GM23338 (cell line): Measurements from ENCODE around the gene OR52K1. TPM values are rescaled to one million over a fixed set of nuclear protein-coding genes. Genes with fewer than 3 reads are reported as not detected.

Experiments used
- ATAC-seq: fragments of 200-7000 bp; cut with Tn5 transposase; 3 replicates; pipeline ENCODE4 v1.9.1; 2020
- DNase-seq: peaks from one replicate; pipeline ENCODE4 v3.0.0-alpha.2; 2015; ENCODE audit warnings: low spot score
- H2AFZ ChIP-seq: fragments of 200-600 bp; sonication (generic); 2 replicates; pipeline ENCODE4 v1.8.0; 2016; ENCODE audit warnings: antibody characterized with exemption, mild to moderate bottlenecking, moderate library complexity
- H3F3A ChIP-seq: fragments of 200-600 bp; sonication (generic); replicated peaks from 2 replicates; pipeline ENCODE4 v1.8.0; 2017; ENCODE audit warnings: antibody characterized with exemption, mixed run types, low read depth
- H3K27ac ChIP-seq: fragments of 200-600 bp; sonication (generic); 2 replicates; pipeline ENCODE4 v1.6.1; 2016; ENCODE audit warnings: low read depth
- H3K27me3 ChIP-seq: fragments of 200-600 bp; sonication (generic); 2 replicates; pipeline ENCODE4 v1.8.0; 2016; ENCODE audit warnings: mild to moderate bottlenecking, mixed run types, moderate library complexity; ENCODE audit not compliant: insufficient read depth
- H3K36me3 ChIP-seq: fragments of 200-600 bp; sonication (generic); 2 replicates; pipeline ENCODE4 v1.8.0; 2016; ENCODE audit warnings: mild to moderate bottlenecking; ENCODE audit not compliant: insufficient read depth
- H3K4me1 ChIP-seq: fragments of 200-600 bp; sonication (generic); 2 replicates; pipeline ENCODE4 v1.8.0; 2016; ENCODE audit warnings: mild to moderate bottlenecking, moderate library complexity; ENCODE audit not compliant: insufficient read depth
- H3K4me2 ChIP-seq: fragments of 200-600 bp; sonication (generic); 2 replicates; pipeline ENCODE4 v1.7.1; 2017; ENCODE audit warnings: mixed run types
- H3K4me3 ChIP-seq: fragments of 200-600 bp; sonication (generic); 2 replicates; pipeline ENCODE4 v1.6.1; 2016; ENCODE audit warnings: mixed run types
- H3K79me2 ChIP-seq: fragments of 200-600 bp; sonication (generic); replicated peaks from 2 replicates; pipeline ENCODE4 v1.8.0; 2017; ENCODE audit warnings: mild to moderate bottlenecking; ENCODE audit not compliant: insufficient read depth
- H3K9me2 ChIP-seq: fragments of 200-600 bp; sonication (generic); 2 replicates; pipeline ENCODE4 v1.8.0; 2017; ENCODE audit not compliant: insufficient read depth
- H4K20me1 ChIP-seq: fragments of 200-600 bp; sonication (generic); replicated peaks from 2 replicates; pipeline ENCODE4 v1.8.0; 2017; ENCODE audit warnings: mild to moderate bottlenecking; ENCODE audit not compliant: insufficient read depth
- H3K27ac Mint-ChIP-seq: 2 replicates; pipeline ENCODE4 v1.8.0; 2020; ENCODE audit warnings: inconsistent platforms, mild to moderate bottlenecking, moderate library complexity, mixed read lengths
- H3K27me3 Mint-ChIP-seq: 3 replicates; pipeline ENCODE4 v1.8.0; 2022; ENCODE audit warnings: low read depth, mild to moderate bottlenecking, moderate library complexity, mixed read lengths, inconsistent platforms; ENCODE audit not compliant: insufficient read depth, poor library complexity
- H3K36me3 Mint-ChIP-seq: 3 replicates; pipeline ENCODE4 v1.8.0; 2021; ENCODE audit warnings: low read depth, mild to moderate bottlenecking, inconsistent platforms, moderate library complexity, mixed read lengths
- H3K4me1 Mint-ChIP-seq: 3 replicates; pipeline ENCODE4 v1.8.0; 2020; ENCODE audit warnings: mild to moderate bottlenecking, inconsistent platforms, mixed read lengths
- H3K4me3 Mint-ChIP-seq: 3 replicates; pipeline ENCODE4 v1.8.0; 2021; ENCODE audit warnings: moderate library complexity, mild to moderate bottlenecking, inconsistent platforms, mixed read lengths
- H3K9me3 Mint-ChIP-seq: 3 replicates; pipeline ENCODE4 v1.8.0; 2020; ENCODE audit warnings: moderate library complexity, mild to moderate bottlenecking, inconsistent platforms, mixed read lengths
- CREB1 ChIP-seq: fragments of 250-450 bp; sonication (Bioruptor Pico); IDR thresholded peaks from 2 replicates; pipeline ENCODE4 v1.5.0; 2020; ENCODE audit warnings: low read depth, mild to moderate bottlenecking, moderate library complexity
- EZH2 ChIP-seq: fragments of 200-600 bp; sonication (generic); IDR thresholded peaks from one replicate; pipeline ENCODE4 v1.8.0; 2017; ENCODE audit warnings: antibody characterized with exemption, mild to moderate bottlenecking, low read depth; ENCODE audit not compliant: unreplicated experiment
- EZH2phosphoT487 ChIP-seq: fragments of 200-600 bp; sonication (generic); IDR thresholded peaks from one replicate; pipeline ENCODE4 v1.8.1; 2018; ENCODE audit warnings: antibody characterized with exemption; ENCODE audit not compliant: unreplicated experiment
- JUNB ChIP-seq: IDR thresholded peaks from one replicate; pipeline ENCODE4 v1.6.1; 2016; ENCODE audit warnings: antibody characterized with exemption; ENCODE audit not compliant: unreplicated experiment
- NANOG ChIP-seq: IDR thresholded peaks from 2 replicates; pipeline ENCODE4 v1.6.1; 2016; ENCODE audit warnings: antibody characterized with exemption, borderline replicate concordance
- POLR2AphosphoS5 ChIP-seq: IDR thresholded peaks from 2 replicates; pipeline ENCODE4 v1.6.1; 2016; ENCODE audit warnings: antibody characterized with exemption, low read depth
- STAT1 ChIP-seq: IDR thresholded peaks from one replicate; pipeline ENCODE4 v1.6.1; 2016; ENCODE audit warnings: antibody characterized with exemption; ENCODE audit not compliant: unreplicated experiment
- ZNF114 ChIP-seq: fragments of 250-450 bp; sonication (Bioruptor Pico); IDR thresholded peaks from 2 replicates; pipeline ENCODE4 v1.5.0; 2020; ENCODE audit warnings: mild to moderate bottlenecking, moderate library complexity
- ZNF331 ChIP-seq: fragments of 250-450 bp; sonication (Bioruptor Pico); IDR thresholded peaks from 2 replicates; pipeline ENCODE4 v1.5.0; 2020; ENCODE audit warnings: low read depth, mild to moderate bottlenecking, moderate library complexity
- polyA plus RNA-seq: library from polyadenylated mRNA; unstranded; fragments of >200 nt; fragmentation: Nextera tagmentation; extraction: Ambion mirVana; gene quantifications from 2 replicates; pipeline ENCODE4 v1.2.1, GENCODE V29; 2016
- total RNA-seq: library from RNA; depleted of rRNA; stranded (reverse); fragments of >200 nt; shearing (Covaris generic); gene quantifications from 2 replicates; pipeline ENCODE4 v1.2.3, GENCODE V29; 2014
- TF ChIP-seq, protein P1 (sequence below): IDR thresholded peaks from one replicate; pipeline ENCODE4 v1.6.1; 2018; ENCODE audit warnings: antibody characterized with exemption; ENCODE audit not compliant: unreplicated experiment
- TF ChIP-seq, protein P2 (sequence below), 2 experiments: fragments of 200-600 bp in 1 of 2; sonication (generic) in 1 of 2; conservative IDR thresholded peaks; 2 replicates each; pipeline versions ENCODE4 v1.5.1 to v1.6.1; 2016 to 2017; ENCODE audit warnings: antibody characterized with exemption in 2 of 2, low read depth in 2 of 2, mild to moderate bottlenecking in 2 of 2, moderate library complexity in 1 of 2

Gene OR52K1
- total and polyA plus RNA-seq, 2 experiments from 2014 or later = not detected

DNA sequence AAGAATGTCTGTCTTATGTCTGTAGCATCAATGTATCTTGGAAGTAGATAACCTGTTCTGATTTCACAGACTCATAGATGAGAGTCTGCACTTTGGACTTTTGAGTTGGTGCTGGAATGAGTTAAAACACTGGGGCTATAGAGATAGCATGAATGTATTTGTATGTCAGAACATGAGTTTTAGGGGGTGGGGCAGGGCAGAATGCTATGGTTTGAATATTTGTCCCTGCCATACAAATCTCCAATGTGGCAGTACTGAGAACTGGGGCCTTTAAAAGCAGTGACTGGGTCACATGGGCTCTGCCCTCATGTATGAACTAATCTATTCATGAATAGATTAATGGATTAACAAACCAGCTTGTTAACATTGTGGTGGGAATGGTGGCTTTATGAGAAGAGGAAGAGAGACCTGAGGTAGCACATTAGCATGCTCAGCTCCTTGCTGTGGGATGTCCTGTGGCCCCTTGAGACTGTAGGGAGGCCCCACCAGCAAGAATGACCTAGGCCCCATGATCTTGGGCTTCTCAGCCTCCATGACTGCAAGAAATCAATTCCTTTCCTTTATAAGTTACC is 15.5 kb upstream of the OR52K1 start:
- Histone ChIP-seq H3K9me2 (peaks cover 23% of the 10 kb centered on the region), H3K27ac (no peak overlapping the region), H3K79me2 (no peaks in the 10 kb centered on the region), H3K36me3 (0 out of 2 replicates have a peak, but pooled peaks cover 5% of the 10 kb centered on the region), H3F3A (no peaks in the 10 kb centered on the region), H2AFZ (peak overlapping the region; percentile 90; the same call in 1 of the 2 replicates), H3K4me3 (no peak overlapping the region), H3K4me2 (no peak overlapping the region; the same call in 1 of the 2 replicates), H4K20me1 (no peaks in the 10 kb centered on the region), H3K27me3 (no peaks in the 10 kb centered on the region), H3K4me1 (peaks cover 15% of the 10 kb centered on the region)
- H3K4me3 Mint-ChIP-seq = no peak overlapping the region
- H3K4me1 Mint-ChIP-seq = peaks cover 14% of the 10 kb centered on the region; the same call in 2 of the 3 replicates
- no peak for DNase-seq
- peaks cover 32% of the 10 kb centered on the region for H3K9me3 Mint-ChIP-seq
- H3K36me3 Mint-ChIP-seq = peaks cover 17% of the 10 kb centered on the region
- peaks cover 5% of the 10 kb centered on the region for H3K27me3 Mint-ChIP-seq
- no peak for ATAC-seq
- H3K27ac Mint-ChIP-seq = no peak overlapping the region
- TF ChIP-seq EZH2 (no peak), STAT1 (no peak), ZNF331 (CRISPR knock-in tag) (no peak), JUNB (no peak), NANOG (no peak), EZH2phosphoT487 (no peak), ZNF114 (CRISPR knock-in tag) (no peak), POLR2AphosphoS5 (no peak), CREB1 (CRISPR knock-in tag) (no peak)
- TF ChIP-seq, protein P1, sequence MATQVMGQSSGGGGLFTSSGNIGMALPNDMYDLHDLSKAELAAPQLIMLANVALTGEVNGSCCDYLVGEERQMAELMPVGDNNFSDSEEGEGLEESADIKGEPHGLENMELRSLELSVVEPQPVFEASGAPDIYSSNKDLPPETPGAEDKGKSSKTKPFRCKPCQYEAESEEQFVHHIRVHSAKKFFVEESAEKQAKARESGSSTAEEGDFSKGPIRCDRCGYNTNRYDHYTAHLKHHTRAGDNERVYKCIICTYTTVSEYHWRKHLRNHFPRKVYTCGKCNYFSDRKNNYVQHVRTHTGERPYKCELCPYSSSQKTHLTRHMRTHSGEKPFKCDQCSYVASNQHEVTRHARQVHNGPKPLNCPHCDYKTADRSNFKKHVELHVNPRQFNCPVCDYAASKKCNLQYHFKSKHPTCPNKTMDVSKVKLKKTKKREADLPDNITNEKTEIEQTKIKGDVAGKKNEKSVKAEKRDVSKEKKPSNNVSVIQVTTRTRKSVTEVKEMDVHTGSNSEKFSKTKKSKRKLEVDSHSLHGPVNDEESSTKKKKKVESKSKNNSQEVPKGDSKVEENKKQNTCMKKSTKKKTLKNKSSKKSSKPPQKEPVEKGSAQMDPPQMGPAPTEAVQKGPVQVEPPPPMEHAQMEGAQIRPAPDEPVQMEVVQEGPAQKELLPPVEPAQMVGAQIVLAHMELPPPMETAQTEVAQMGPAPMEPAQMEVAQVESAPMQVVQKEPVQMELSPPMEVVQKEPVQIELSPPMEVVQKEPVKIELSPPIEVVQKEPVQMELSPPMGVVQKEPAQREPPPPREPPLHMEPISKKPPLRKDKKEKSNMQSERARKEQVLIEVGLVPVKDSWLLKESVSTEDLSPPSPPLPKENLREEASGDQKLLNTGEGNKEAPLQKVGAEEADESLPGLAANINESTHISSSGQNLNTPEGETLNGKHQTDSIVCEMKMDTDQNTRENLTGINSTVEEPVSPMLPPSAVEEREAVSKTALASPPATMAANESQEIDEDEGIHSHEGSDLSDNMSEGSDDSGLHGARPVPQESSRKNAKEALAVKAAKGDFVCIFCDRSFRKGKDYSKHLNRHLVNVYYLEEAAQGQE = no peak
- TF ChIP-seq, protein P2, sequence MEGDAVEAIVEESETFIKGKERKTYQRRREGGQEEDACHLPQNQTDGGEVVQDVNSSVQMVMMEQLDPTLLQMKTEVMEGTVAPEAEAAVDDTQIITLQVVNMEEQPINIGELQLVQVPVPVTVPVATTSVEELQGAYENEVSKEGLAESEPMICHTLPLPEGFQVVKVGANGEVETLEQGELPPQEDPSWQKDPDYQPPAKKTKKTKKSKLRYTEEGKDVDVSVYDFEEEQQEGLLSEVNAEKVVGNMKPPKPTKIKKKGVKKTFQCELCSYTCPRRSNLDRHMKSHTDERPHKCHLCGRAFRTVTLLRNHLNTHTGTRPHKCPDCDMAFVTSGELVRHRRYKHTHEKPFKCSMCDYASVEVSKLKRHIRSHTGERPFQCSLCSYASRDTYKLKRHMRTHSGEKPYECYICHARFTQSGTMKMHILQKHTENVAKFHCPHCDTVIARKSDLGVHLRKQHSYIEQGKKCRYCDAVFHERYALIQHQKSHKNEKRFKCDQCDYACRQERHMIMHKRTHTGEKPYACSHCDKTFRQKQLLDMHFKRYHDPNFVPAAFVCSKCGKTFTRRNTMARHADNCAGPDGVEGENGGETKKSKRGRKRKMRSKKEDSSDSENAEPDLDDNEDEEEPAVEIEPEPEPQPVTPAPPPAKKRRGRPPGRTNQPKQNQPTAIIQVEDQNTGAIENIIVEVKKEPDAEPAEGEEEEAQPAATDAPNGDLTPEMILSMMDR (conservative IDR thresholded peaks at IDR 0.05; ENCODE audit: low read depth in 2 of 2) = no peak
